GM13976 (cell line): ENCODE measurements around the gene TENM4.

Source experiments
- DNase-seq: peaks from one replicate; pipeline ENCODE4 v3.0.0; 2012; ENCODE audit warnings: low spot score
- CTCF ChIP-seq: IDR thresholded peaks from 2 replicates; pipeline ENCODE4 v1.5.1; 2012; ENCODE audit warnings: borderline replicate concordance, mild to moderate bottlenecking; ENCODE audit not compliant: insufficient read depth; ENCODE audit errors: extremely low read depth, missing control alignments, control extremely low read depth
- in situ Hi-C: fragments of 300-500 bp; cut with MboI; formaldehyde crosslinking; loops from one replicate; pipeline ENCODE4 v1.12.0; 2022; ENCODE audit warnings: low sequenced_read_pairs, mixed read lengths, inconsistent platforms; ENCODE audit not compliant: unreplicated experiment

Gene TENM4

GRCh38 chr11:79392161-79392560 lies 48.7 kb downstream of the TENM4 start:
- DNase-seq, result no peak
- in situ Hi-C loops, result no loop called here

GRCh38 chr11:79390923-79391322 lies 49.9 kb downstream of the TENM4 start:
- no peak for TF ChIP-seq CTCF
- in situ Hi-C loops, result no loop called here
- no peak for DNase-seq

More at GRCh38 chr11:79392161-79392560, 48.7 kb downstream of the TENM4 start:
- no peak for TF ChIP-seq CTCF

GRCh38 chr11:79390477-79390876 lies 50.4 kb downstream of the TENM4 start:
- in situ Hi-C loops, result no loop called here
- DNase-seq, result no peak
- no peak for TF ChIP-seq CTCF

GRCh38 chr11:79388201-79388600 lies 52.6 kb downstream of the TENM4 start:
- DNase-seq, result no peak
- in situ Hi-C loops, result no loop called here
- TF ChIP-seq CTCF, result no peak

- in situ Hi-C loops, result no loop called here
- no peak for TF ChIP-seq CTCF
- no peak for DNase-seq
Observed at GRCh38 chr11:79383874-79384273, 57.0 kb downstream of the TENM4 start.

- in situ Hi-C loops, result no loop called here
- TF ChIP-seq CTCF, result no peak
Observed at GRCh38 chr11:79382301-79383050, 58.4 kb downstream of the TENM4 start.

More at GRCh38 chr11:79382301-79383050, 58.4 kb downstream of the TENM4 start:
- DNase-seq, result no peak
